Measurements from ENCODE around the gene RB1.

The RB1 gene

GRCh38 chr13:48497669-48498068, 194.1 kb downstream of the RB1 start:
- no peak for TF ChIP-seq TAF1 (IDR thresholded peaks at IDR 0.05; ENCODE audit: borderline replicate concordance, insufficient read depth, low read length)
- no peak for TF ChIP-seq POLR2AphosphoS5 (IDR thresholded peaks at IDR 0.05; ENCODE audit: low read depth, low read length)
- TF ChIP-seq FOXP2 (optimal IDR thresholded peaks at IDR 0.05; ENCODE audit: borderline replicate concordance, extremely low read depth, extremely low read length, insufficient read depth), result no peak
- no peak for TF ChIP-seq SIN3A (IDR thresholded peaks at IDR 0.05; ENCODE audit: borderline replicate concordance, insufficient read depth, low read length)
- TF ChIP-seq, protein P1, sequence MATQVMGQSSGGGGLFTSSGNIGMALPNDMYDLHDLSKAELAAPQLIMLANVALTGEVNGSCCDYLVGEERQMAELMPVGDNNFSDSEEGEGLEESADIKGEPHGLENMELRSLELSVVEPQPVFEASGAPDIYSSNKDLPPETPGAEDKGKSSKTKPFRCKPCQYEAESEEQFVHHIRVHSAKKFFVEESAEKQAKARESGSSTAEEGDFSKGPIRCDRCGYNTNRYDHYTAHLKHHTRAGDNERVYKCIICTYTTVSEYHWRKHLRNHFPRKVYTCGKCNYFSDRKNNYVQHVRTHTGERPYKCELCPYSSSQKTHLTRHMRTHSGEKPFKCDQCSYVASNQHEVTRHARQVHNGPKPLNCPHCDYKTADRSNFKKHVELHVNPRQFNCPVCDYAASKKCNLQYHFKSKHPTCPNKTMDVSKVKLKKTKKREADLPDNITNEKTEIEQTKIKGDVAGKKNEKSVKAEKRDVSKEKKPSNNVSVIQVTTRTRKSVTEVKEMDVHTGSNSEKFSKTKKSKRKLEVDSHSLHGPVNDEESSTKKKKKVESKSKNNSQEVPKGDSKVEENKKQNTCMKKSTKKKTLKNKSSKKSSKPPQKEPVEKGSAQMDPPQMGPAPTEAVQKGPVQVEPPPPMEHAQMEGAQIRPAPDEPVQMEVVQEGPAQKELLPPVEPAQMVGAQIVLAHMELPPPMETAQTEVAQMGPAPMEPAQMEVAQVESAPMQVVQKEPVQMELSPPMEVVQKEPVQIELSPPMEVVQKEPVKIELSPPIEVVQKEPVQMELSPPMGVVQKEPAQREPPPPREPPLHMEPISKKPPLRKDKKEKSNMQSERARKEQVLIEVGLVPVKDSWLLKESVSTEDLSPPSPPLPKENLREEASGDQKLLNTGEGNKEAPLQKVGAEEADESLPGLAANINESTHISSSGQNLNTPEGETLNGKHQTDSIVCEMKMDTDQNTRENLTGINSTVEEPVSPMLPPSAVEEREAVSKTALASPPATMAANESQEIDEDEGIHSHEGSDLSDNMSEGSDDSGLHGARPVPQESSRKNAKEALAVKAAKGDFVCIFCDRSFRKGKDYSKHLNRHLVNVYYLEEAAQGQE (IDR thresholded peaks at IDR 0.05; ENCODE audit: insufficient read depth in 1 of 2, low read depth in 2 of 2, low read length in 2 of 2), result no peak

DNA sequence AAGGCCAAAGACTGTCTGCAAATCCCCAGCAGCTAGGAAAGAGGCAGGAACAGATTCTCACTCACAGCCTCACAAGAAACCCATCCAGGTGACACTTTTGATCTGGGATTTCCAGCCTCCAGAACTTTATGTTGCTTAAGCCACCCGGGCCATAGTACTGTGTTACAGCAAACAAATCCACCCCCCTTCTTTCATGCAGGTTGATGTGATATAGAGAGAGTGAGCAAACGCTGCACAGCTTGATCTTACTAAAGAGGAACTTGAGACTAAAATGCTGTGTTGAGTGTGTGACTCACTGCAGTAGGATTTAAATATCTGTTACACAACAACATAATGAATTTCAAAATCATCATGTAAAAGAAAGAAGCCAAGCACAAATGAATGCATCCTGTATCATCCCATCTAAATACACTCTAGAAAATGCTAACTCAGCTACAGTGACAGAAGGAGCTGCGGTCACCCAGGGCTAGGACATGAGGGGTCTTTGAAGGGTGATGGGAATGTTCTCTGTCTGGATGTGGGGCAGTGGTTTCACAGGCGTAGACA, 197.2 kb downstream of the RB1 start:
- no peak for TF ChIP-seq FOXP2 (optimal IDR thresholded peaks at IDR 0.05; ENCODE audit: borderline replicate concordance, extremely low read depth, extremely low read length, insufficient read depth)
- no peak for TF ChIP-seq SIN3A (IDR thresholded peaks at IDR 0.05; ENCODE audit: borderline replicate concordance, insufficient read depth, low read length)
- no peak for TF ChIP-seq POLR2AphosphoS5 (IDR thresholded peaks at IDR 0.05; ENCODE audit: low read depth, low read length)
- no peak for TF ChIP-seq TAF1 (IDR thresholded peaks at IDR 0.05; ENCODE audit: borderline replicate concordance, insufficient read depth, low read length)
- TF ChIP-seq, protein P1 (IDR thresholded peaks at IDR 0.05; ENCODE audit: insufficient read depth in 1 of 2, low read depth in 2 of 2, low read length in 2 of 2), result no peak

- TF ChIP-seq TAF1 (IDR thresholded peaks at IDR 0.05; ENCODE audit: borderline replicate concordance, insufficient read depth, low read length) (no peak), SIN3A (IDR thresholded peaks at IDR 0.05; ENCODE audit: borderline replicate concordance, insufficient read depth, low read length) (no peak), FOXP2 (optimal IDR thresholded peaks at IDR 0.05; ENCODE audit: borderline replicate concordance, extremely low read depth, extremely low read length, insufficient read depth) (no peak), POLR2AphosphoS5 (IDR thresholded peaks at IDR 0.05; ENCODE audit: low read depth, low read length) (no peak)
- TF ChIP-seq, protein P1 (IDR thresholded peaks at IDR 0.05; ENCODE audit: insufficient read depth in 1 of 2, low read depth in 2 of 2, low read length in 2 of 2), result no peak
Measured at GRCh38 chr13:48501705-48502104, 198.2 kb downstream of the RB1 start.

DNA sequence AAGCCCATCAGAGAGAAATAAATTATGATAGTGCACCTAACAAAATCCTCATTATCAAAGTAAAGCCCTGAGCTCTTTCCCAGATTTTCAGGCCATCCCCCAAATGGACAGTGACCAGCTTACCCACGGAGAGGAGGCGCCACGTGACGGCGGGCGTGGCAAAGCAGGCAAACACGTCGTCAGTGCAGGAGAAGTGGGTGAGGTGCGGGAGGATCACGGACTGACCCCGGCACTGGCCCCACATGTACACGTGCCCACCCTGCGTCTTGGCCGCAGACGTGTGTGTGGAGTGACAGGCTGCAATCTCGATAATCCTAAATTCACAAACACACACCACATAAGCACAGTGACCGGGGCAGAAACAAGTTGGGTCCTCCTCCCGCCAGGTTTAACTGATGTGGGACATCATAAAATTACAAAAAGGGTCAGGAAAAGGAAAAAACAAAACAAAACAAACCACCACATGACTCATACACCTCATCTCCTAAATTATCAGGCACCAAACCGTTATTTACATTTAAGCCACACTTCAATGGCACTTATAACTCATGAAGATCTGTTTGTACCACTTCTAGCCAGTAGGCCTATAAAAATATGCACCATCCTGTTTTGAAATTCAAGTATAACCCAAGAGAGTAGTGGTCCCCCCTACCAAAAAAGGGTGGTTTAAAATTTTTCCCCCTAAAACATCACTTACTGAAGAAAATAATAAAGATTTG, 199.2 kb downstream of the RB1 start:
- TF ChIP-seq POLR2AphosphoS5 (IDR thresholded peaks at IDR 0.05; ENCODE audit: low read depth, low read length), result no peak
- TF ChIP-seq SIN3A (IDR thresholded peaks at IDR 0.05; ENCODE audit: borderline replicate concordance, insufficient read depth, low read length), result no peak
- TF ChIP-seq, protein P1 (IDR thresholded peaks at IDR 0.05; ENCODE audit: insufficient read depth in 1 of 2, low read depth in 2 of 2, low read length in 2 of 2), result no peak
- TF ChIP-seq TAF1 (IDR thresholded peaks at IDR 0.05; ENCODE audit: borderline replicate concordance, insufficient read depth, low read length), result no peak
- TF ChIP-seq FOXP2 (optimal IDR thresholded peaks at IDR 0.05; ENCODE audit: borderline replicate concordance, extremely low read depth, extremely low read length, insufficient read depth), result no peak

All from PFSK-1 (cell line).